ENCODE results near the gene TMPRSS9. TPM values are rescaled to one million over a fixed set of nuclear protein-coding genes. Genes with fewer than 3 reads are reported as not detected.

TMPRSS9 gene
- not detected for total RNA-seq

DNA sequence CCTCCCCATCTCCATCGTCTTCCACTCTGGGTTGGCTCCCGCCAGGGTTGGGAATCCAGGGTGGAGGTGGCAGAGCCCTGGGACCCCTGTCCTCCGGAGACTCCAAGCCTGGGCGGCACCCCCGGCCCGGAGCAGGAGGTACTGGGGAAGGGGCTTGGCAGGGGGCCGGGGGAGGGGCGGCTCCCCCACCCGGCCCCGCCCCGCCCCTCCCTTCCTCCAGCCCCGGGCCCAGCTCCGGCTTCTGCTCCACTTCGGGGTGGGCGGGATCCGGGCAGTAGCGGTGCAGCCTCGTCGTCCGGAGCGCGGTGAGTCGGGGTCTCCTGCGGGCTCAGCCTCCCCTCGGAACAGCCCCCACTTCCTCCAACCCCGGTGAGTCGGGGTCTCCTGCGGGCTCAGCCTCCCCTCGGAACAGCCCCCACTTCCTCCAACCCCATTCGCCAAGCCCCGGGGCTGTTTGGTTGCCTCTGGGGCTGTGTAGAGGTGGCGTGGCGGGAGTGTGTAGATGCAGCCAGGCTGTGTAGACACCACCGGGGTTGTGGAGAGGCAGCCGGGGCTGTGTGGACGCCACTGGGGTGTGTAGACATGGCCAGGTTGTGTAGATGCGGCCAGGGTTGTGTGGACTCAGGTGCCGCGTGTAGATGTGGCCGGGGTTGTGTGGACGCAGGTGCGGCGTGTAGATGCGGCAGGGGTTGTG, at the start of gene TMPRSS9:
Gene TMPRSS9 (plus strand): TSS at position 274 of the 694 bp plus-strand sequence. CDS start 29,521 bp downstream, outside the sequence.
- no peak for DNase-seq

DNA sequence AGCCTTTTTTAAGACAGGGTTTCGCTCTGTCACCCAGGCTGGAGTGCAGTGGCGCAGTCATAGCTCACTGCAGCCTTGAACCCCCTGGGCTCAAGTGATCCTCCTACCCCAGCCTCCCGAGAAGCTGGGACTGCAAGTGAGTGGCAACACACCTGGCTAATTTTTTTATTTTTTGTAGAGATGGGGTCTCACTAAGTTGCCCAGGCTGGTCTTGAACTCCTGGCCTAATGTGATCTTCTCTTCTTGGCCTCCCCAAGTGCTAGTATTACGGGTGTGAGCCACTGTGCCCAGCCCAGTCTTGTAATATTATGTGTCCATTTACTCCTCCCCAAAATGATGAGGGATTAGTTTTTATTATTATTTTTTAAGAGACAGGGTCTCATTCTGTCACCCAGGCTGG, 49.0 kb upstream of the TMPRSS9 start:
- DNase-seq, result no peak

DNA sequence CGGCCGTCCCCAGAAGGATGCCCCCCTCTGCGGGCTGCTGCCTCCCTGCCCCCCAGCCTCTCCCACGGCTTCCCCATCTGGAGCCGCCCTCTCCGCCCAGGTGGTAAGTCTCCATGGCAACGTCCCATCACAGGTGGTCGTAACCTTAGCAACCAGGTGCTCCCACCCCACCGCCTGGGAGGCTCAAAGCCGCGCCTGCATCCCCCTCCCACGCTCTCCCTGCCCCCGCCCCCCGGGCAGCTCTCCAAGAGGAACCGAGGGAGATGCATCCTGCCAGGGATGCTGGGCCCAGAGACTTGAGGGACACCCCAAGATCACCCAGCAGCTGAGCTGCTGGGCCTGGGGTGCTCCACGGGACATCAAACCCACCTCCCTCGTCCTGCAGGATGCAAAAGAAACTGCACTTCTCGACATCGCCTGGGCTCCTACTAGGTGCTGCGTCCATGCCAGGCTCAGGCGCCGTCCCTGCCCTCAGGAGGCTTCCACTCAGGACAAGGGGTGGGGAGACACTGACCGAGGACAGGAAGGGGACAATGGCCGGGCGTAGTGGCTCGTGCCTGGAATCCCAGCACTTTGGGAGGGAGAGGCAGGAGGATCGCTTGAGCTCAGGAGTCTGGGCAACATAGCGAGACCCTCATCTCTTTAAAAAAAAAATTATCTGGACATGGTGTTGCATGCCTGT, 47.1 kb upstream of the TMPRSS9 start:
- no peak for DNase-seq

DNA sequence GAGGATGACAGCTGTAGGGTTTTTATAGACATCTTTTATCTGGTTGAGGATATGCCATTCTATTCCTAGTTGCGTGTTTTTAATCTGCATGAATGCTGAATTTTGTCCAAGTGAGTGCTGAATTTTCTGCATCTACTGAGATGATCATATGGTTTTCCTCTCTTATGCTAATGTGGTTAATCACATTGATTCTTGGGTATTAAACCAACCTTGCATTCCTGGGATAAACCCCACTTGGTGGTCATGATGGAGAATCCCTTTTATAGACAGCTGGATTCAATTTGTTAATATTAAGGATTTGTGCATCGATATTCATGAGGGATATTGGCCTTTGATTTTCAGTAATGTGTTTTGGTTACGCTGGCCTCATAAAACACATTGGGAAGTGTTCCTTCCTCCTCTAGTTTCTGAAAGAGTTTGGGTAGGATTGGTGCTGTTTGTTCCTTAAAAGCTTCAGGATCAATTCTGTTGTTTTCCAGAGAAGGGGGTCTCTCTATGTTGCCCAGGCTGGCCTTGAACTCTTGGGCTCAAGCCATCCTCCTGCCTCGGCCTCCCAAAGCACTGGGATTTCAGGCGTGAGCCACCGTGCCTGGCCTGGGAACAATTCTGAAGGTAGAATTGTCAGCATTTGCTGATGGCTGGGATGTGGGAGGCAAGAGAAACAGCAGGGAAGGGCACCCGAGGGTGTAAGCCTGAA, 44.8 kb upstream of the TMPRSS9 start:
- no peak for DNase-seq

DNA sequence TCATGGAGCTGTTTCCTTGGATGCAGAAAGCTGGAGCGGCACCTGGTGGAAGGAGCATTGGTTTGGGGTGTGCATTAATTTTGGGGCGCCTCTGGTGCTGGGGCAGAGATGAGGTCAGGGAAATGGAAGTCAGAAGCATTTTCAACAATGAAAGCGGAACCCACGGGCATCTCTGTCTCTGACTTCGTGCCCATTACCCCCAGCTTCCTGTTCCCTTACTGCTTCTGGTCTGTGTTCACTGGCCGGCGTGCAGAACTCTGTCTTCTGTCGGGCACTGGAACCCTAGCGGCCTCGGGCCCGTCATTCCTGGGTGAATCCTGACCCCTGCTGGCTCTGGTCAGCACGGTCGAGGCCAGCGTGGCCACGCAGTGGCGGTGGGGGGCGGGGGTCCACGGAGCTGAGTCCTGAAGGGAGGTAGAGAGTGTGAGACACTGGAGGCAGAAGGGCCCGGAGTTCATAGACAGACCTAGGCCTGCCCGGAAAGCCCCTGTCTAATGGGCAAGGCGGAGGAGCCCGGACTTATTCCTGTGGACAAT, 44.2 kb upstream of the TMPRSS9 start:
- no peak for DNase-seq

DNA sequence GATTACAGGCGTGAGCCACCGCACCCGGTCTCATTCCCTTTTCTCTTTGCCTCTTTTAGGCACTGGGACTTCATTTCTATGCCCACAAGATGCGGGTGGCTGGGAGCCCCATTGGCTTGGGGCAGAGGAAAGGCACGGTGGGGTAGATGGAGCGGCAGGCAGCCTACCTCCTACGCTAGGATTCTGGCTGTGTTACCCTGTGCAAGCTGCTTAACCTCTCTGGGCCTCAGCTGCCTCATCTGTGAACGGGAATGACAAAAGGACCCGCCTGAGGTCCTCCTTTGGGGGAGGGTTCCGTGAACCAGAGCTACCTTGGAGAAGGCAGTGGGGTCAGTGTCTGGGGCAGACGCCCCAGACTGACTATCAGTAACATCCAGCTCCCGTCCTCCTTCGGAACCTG, 42.8 kb upstream of the TMPRSS9 start:
- no peak for DNase-seq

DNA sequence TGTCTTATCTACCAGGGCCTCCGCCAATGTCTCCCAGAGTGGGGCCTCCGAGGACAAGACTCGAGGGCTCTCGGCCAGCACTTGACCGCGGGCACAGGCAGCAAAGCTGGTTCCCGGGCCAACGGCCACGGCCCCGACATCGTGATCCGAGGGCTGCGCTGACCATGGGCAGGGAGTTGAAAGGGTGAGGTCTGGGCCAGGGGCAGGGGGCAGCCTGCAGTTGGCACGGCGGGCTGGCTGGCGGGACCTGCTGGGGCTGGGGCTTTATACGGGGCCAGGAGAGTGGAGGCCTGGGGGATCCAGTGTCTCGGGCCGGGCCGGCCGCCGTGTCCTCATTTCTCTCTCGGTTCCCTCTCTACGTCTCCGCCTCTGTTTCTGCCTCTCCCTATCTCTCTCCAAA, 42.3 kb upstream of the TMPRSS9 start:
- DNase-seq, result no peak

DNA sequence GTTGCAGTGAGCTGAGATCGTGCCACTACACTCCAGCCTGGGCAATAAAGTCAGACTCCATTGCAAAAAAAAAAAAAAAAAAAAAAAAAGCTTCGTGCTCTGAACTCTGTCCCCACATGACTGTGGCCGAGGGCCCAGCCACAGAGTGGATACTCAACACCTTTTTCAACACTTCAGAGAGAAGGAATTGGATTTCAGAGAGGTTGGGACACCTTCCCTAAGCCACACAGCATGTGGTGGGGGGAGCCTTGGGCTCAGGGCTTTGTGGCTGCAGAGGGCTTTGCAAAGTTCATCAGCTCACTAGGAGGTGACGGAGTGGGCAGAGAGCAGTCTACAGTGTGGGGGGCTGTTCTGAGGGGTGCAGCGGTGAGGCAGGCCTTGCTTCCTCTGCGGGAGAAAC, 41.1 kb upstream of the TMPRSS9 start:
- DNase-seq, result no peak

DNA sequence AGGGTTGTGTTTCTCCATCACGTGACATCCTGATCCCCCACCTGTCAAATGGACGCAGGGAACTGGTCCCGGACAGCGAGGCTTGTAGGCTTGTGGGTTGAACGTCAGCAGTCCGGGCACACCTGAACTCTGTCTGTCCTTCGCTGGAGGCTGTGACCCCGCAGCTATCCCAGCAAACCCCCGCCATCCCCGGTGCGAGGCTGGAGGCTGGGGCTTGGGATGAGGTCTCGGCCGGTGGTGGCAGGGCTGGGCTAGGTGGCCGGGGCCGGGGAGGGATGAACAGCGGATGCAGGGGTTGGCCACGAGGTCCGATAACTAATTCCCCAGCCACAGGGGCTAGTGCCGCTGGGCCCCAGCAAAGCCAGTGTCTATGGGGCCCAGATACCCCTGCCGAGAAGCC, 40.5 kb upstream of the TMPRSS9 start:
- no peak for DNase-seq

DNA sequence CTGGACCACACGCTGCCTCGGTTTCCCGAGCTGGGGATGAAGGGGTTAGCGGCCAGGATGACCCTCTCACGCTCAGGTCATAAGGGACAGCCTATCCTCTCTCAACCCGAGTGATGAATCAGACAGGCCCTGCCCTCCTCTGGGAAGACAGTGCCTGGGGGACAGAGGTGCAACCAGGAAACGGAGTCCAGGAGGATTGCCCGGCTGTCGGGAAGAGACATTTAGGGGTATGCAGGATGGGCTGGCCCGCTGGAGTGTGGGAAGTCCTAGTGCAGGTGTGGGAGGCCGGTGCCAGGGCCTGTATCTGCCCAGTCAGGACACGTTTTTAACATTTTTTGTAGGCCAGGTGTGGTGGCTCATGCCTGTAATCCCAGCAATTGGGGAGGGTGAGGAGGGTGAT, 40.0 kb upstream of the TMPRSS9 start:
- no peak for DNase-seq

DNA sequence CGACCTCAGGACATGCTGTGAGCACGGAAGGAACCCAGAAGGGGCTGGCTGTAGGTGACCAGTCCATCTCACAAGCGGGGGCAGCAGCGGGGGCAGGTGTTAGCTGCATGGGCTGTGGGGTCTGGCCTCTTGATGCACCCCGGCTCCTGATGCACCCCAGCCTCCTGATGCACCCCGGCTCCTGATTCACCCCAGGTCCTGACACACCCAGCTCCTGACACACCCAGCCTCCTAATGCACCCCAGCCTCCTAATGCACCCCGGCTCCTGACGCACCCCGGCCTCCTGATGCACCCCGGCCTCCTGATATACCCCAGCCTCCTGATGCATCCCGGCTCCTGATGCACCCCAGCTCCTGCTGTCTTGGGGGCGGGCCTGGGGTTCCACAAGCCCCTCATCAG, 39.1 kb upstream of the TMPRSS9 start:
- DNase-seq, result no peak

DNA sequence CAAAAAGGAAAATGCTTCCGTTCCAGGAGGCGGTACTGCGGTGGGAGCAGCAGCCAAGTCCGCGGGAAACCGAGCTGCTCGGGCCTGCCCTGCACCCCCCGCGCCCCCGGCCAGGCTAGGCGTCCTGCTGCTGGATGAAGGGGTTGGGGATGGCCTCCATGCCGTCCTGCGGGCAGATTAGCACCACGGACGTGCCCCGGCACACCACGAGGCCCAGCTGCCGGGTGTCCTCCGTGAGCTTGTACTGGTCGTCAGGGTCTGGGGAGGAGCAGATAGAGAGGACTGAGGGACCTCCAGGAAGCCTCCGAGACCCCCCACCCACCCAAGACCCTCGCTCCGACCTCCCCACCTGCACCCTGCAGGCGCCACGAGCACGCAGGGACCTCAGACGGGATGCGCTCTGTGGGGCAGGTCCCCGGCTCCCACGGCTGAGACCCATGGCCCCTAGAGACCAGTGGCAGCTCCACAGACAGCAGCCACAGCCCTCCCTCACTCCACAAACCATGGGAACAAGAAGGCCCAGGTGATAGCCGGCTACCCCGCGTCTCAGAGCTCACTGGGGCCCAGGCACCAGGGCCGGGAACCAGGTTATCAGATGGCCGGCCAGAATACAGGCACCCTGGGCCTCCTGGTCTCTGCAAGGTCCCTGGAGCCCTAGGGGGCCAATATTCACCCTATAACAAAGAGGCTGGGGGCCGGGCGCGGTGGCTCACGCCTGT, 38.3 kb upstream of the TMPRSS9 start:
- DNase-seq, result no peak

DNA sequence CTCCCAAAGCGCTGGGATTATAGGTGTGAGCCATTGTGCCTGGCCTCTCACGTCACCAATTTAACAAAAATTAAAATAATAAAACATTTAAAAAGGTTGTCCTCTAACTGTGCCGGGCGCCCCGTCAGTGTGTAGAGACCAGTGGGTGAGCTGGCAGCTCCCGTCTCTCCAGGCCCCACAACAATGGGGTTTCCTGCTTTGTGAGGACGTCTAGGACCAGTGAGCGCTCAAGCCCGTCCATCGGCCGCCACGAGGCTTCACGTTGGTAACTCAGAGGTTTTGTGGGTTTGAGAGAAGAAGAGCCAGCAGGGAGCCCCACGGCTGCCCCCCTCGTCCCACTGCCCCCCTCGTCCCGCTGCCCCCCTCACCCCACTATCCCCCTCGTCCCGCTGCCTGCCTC, 36.4 kb upstream of the TMPRSS9 start:
- no peak for DNase-seq

DNA sequence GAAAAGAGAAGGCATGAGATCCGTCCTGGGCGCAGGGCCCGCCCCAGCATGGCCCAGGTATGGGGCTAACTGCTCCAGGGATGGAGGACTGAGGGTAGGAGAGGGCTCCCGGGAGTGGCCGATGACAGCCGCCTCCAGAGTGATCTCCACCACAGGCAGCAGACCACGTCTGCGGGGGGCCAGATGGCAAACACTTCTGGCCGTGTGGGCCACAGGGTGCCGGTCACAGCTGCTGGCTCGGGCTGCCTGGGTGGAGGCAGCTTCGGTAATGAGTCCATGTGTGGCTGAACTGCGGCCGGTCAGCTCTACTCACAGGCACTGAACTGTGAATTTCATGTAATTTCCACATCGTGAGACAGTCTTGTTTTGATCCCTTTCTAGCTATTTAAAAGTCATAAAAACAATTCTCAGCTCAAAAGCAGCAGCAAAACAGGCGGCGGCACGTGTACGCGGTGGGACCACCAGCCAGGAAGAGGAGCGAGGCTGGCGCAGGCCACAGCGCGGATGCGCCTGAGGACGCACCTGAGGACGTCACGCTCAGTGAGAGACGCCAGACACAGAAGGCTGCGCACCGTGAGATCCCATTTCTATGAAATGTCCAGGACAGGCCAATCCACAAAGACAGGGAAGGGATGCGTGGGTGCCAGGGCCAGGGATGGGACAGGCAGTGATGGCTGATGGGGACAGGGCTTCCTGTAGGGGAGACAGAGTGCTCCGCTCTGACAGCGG, 35.7 kb upstream of the TMPRSS9 start:
- DNase-seq, result no peak

DNA sequence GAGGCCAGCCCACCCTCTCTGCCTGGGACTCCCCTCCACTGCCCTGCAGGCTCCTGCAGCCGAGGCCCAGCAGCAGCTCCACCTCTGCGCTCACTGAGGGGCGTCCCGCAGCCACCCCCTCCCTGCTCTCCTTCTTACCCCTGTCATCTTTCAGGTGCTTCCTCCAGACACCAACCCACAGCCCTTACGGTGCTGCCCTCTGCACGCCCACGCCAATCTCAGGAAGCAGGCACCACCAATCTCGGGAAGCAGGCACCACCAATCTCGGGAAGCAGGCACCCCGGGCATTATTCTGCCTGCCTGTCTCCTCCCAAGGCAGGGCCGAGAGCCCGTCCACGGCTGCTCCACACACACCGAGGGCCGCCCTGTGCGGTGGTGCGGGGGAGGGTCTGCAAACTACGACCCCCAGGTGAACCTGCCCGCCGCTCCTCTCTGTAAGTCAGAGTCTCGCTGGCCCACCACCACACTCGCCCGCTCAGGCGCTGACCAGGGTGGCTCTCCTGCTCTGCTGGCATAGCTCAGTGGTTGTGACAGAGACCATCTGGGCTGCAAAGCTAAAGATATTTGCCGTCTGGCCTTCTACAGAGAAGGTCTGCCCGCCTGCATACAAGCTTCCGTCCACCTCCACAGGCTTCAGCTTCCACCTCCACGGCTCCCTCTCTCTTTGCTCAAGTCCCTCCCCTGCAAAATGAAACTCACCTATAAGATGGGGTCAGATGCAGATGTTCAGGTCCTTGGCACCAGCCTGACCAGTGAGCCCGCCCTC, 34.6 kb upstream of the TMPRSS9 start:
- DNase-seq, result no peak

DNA sequence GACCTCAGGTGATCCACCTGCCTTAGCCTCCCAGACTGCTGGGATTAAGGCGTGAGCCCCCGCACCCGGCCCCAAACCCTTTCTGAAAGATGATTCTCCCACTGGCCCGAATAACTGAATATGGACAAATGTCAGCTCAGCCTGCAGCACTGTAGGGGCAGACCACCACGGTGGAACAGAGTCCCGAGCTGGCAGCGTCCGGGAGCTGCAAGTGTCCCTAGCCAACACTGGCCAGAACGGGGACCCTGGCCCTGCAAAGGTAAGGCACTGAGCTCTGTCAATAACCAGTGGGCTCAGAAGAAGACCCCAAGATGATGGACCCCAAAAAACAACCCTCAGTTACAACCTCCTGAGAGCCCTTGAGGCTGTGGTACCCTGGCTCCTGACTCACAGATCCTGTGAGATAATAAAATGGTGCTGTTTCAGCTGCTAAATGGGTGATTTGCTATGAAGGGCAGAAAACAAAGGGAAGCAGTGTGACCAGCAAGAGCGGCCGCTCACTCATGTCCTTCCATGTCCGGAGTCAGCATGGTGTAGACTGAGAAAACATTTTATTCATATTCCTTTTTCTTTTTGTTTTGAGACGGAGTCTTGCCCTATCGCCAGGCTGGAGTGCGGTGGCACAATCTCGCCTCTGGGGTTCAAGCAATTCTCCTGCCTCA, 33.2 kb upstream of the TMPRSS9 start:
- DNase-seq, result no peak

DNA sequence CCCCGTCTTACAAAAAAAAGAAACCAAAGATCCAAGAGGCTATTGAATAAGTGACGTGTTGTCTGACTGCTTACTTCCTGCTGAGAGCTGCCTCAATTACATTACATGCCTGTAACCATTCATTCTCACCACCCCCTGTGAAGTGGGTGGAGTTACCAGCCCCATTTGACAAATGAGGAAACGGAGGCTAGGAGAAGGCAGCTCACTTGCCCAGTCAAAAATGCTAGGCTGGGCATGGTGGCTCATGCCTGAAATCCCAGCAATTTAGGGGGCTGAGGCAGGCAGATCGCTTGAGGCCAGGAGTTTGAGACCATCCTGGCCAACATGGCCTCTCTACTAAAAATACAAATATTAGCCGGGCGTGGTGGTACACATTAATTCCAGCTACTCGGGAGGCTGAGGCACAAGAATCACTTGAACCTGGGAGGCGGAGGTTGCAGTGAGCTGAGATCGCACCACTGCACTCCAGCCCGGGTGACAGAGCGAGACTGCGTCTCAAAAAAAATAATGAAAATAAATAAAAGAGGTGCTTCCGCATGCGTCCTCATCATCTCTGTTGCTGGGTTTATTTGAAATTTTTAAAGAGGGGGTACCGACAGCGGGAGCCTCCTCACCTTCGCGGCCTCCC, 32.2 kb upstream of the TMPRSS9 start:
- peak; percentile 40 for DNase-seq

DNA sequence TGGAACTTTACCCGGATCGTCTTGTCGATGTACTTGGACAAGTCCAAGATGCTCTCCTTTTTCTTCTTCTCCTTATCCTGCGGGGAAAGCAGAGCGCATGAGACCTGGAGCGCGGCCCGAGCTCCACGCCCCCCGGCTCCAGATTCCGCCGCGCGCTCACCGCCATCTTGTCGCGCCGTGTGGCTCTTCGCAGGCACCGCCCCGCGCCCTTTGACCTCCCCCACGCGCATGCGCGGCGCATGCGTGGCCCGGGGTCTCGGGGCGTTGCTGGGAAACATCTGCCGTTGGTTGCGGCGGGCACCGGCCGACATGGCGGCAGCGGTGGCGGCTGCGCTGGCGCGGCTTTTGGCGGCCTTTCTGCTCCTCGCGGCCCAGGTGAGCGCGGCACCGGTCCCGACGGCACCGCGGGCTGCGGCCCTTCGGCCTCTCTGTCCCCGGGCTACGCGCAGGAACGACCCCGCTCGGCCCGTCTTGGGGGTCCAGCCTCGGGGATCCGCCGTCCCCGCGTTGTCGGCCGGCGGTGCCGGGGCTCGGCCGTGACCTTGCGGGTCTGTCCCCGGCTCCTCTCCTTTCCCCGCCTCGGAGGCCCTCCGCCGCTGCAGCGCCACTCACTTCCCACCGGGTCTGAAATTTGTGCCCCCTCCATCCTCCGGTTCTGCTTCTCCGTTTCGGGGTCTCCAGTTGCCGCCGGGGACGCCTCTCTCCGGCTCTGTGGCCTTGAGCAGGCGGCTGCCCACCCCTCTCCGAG, 31.5 kb upstream of the TMPRSS9 start, which contains the start of the genes LSM7 and SPPL2B:
Gene LSM7 (minus strand): TSS at position 186 of the 748 bp plus-strand sequence. CDS start 20 bp downstream, at position 166.
Gene SPPL2B (plus strand): TSS at position 284 of the 748 bp plus-strand sequence. CDS start 26 bp downstream, at position 310.
- DNase-seq, result peak; percentile 89

DNA sequence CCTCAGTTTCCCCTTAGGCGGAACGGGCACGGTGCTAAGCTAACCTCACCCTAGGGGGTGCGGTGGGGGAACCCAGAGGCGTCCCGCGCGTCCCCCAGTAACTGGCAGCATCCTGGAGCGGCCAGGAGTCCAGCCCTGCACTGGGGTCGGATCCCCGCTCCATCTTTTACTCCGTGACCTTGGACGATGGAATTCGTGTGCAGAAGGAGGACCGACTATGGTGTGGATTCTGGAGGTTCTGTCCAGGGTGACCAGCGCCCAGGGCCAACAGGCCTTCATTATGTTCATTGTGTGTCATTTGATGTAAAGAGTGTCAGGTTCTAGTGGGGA, 31.0 kb upstream of the TMPRSS9 start:
- DNase-seq, result no peak

DNA sequence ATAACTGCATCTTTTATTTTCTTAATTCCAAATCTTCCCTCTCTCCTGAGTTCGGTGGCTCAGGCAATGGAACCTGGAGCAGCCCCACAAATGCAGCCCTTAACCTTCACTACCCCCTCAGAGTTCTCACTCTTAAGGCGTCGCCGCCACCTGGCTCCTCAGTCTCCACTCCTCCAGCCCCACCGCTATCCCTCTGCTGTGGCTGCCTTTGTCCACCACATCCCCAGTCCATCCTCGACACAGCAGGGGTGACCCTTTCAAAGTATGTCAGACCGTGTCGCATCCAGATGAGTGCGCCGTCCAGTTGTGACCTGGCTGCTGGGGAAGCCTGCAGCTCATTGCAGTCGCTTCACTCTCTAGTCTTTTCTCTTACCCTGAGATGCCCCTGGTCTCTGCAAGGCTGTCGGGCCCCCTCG, 30.6 kb upstream of the TMPRSS9 start:
- DNase-seq, result no peak
